H1 (cell line): Measurements from ENCODE around the gene PLEKHN1. TPM values are rescaled to one million over a fixed set of nuclear protein-coding genes. Genes with fewer than 3 reads are reported as not detected.

Experiments used
- BCL11A ChIP-seq, 2 experiments: IDR thresholded peaks; one replicate each; pipeline ENCODE4 v1.6.1; 2011; ENCODE audit warnings: low read depth in 2 of 2, low read length in 2 of 2, mild to moderate bottlenecking in 2 of 2
- BRCA1 ChIP-seq: IDR thresholded peaks from 2 replicates; pipeline ENCODE4 v1.6.1; 2012; ENCODE audit warnings: low read depth, low read length, improper control_type of control experiment
- CHD2 ChIP-seq: IDR thresholded peaks from 2 replicates; pipeline ENCODE4 v1.6.1; 2012; ENCODE audit warnings: low read length, improper control_type of control experiment
- CTBP2 ChIP-seq: IDR thresholded peaks from 2 replicates; pipeline ENCODE4 v1.7.0; 2011; ENCODE audit warnings: borderline replicate concordance, mild to moderate bottlenecking, moderate library complexity, mixed read lengths, low read length; ENCODE audit not compliant: insufficient read depth, insufficient read length
- HDAC2 ChIP-seq, 2 experiments: fragments of 300-600 bp in 1 of 2; sonication (generic) in 1 of 2; IDR thresholded peaks; 2 replicates each; pipeline ENCODE4 v1.6.1; 2011 to 2012; ENCODE audit warnings: low read depth in 2 of 2, low read length in 2 of 2, mild to moderate bottlenecking in 2 of 2, moderate library complexity in 2 of 2, borderline replicate concordance in 1 of 2, inconsistent platforms in 1 of 2
- JUND ChIP-seq: IDR thresholded peaks from 2 replicates; pipeline ENCODE4 v1.6.1; 2011; ENCODE audit warnings: mild to moderate bottlenecking, improper control_type of control experiment, low read length
- MAFK ChIP-seq: IDR thresholded peaks from 2 replicates; pipeline ENCODE4 v1.6.1; 2012; ENCODE audit warnings: low read depth, mild to moderate bottlenecking, improper control_type of control experiment, low read length
- NANOG ChIP-seq: IDR thresholded peaks from 2 replicates; pipeline ENCODE4 v1.6.1; 2011; ENCODE audit warnings: low read length, low read depth, mild to moderate bottlenecking, inconsistent platforms; ENCODE audit not compliant: insufficient read depth, poor library complexity, severe bottlenecking
- POU5F1 ChIP-seq: IDR thresholded peaks from 2 replicates; pipeline ENCODE4 v1.6.1; 2011; ENCODE audit warnings: low read depth, mild to moderate bottlenecking, low read length, moderate library complexity
- TAF1 ChIP-seq: IDR thresholded peaks from 2 replicates; pipeline ENCODE4 v1.6.1; 2011; ENCODE audit warnings: mild to moderate bottlenecking, low read depth, low read length
- YY1 ChIP-seq: IDR thresholded peaks from 2 replicates; pipeline ENCODE4 v1.6.1; 2011; ENCODE audit warnings: low read depth, mild to moderate bottlenecking, low read length
- polyA plus RNA-seq, 7 experiments: library from polyadenylated mRNA; depleted of rRNA in 3 of 7; stranded (reverse) in 5 of 7; unstranded in 2 of 7; fragments of >200 nt in 5 of 7; fragments of 200-250 nt in 2 of 7; gene quantifications; 1 replicate in 5 of 7; 2 replicates in 1 of 7; 4 replicates in 1 of 7; pipeline versions ENCODE4 v1.2.1 to v1.2.3, GENCODE V29; 2011 to 2013; ENCODE audit warnings: missing spikeins in 2 of 7, mixed read lengths in 2 of 7
- total RNA-seq: library from RNA; stranded (reverse); fragmentation: NEBNext Ultra II Directional; extraction: Animal tissue kit (Norgen Biotek cat#: 25700); gene quantifications from 2 replicates; pipeline ENCODE4 v1.2.1, GENCODE V29; 2021

PLEKHN1 gene
- total and polyA plus RNA-seq, 2 of the 8 experiments (the other 6 are each of a cell fraction or from before 2014, with no cell fraction given): 0.39 to 1.5 TPM

DNA sequence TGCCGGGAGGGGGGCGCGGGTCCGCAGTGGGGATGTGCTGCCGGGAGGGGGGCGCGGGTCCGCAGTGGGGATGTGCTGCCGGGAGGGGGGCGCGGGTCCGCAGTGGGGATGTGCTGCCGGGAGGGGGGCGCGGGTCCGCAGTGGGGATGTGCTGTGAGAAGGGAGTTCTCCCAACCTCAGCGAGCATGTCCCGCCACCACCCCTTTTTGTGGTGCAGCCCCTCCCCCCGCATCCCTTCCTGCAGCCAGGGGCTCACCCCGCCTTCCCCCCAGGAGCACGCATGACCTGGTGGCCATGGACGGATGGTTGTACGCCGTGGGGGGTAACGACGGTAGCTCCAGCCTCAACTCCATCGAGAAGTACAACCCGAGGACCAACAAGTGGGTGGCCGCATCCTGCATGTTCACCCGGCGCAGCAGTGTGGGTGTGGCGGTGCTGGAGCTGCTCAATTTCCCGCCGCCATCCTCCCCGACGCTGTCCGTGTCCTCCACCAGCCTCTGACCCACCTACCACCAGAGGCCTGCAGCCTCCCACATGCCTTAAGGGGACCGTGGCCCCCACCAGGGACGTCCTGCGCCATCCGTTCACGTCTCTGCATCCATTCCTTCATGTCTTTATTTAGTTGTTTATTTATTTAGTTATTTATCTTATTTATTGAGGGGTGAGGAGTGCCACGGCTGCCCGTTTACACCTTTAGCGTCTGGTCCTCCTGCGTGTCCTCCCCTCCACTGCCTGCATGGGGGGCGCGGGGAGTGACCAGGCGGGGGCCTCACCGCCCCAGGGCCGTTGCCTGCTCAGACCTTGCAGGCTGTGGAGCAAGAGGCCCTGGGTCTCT, 1.4 kb upstream of the PLEKHN1 start (continued):
- no peak for TF ChIP-seq POU5F1
- TF ChIP-seq BRCA1: no peak
- TF ChIP-seq JUND: no peak
- TF ChIP-seq NANOG: no peak
- no peak for TF ChIP-seq CTBP2
- TF ChIP-seq BCL11A (IDR thresholded peaks at IDR 0.05; ENCODE audit: low read depth in 2 of 2, low read length in 2 of 2): no peak
- no peak for TF ChIP-seq TAF1
- TF ChIP-seq CHD2: no peak
- no peak for TF ChIP-seq HDAC2 (IDR thresholded peaks at IDR 0.05; ENCODE audit: borderline replicate concordance in 1 of 2, low read depth in 2 of 2, low read length in 2 of 2)
- no peak for TF ChIP-seq MAFK
- no peak for TF ChIP-seq YY1
- TF ChIP-seq, all 59 proteins: peak for 0
